Measurements from ENCODE around the gene EPB41L2. TPM values are rescaled to one million over a fixed set of nuclear protein-coding genes. Genes with fewer than 3 reads are reported as not detected.

Gene EPB41L2
- total and polyA plus RNA-seq, 2 experiments from 2014 or later: 27.4 to 35.8 TPM

GRCh38 chr6:130882370-130882769 is 180.7 kb downstream of the EPB41L2 start:
- Histone ChIP-seq H3K4me2 (no peak overlapping the region), H3K4me1 (ENCODE audit: insufficient read depth) (no peaks in the 10 kb centered on the region), H3K4me3 (no peak overlapping the region), H2AFZ (no peak overlapping the region), H3K36me3 (replicated peaks; ENCODE audit: insufficient read depth, low read depth) (no peaks in the 10 kb centered on the region), H3K27me3 (no peaks in the 10 kb centered on the region), H3K79me2 (no peaks in the 10 kb centered on the region), H4K20me1 (ENCODE audit: insufficient read depth, poor library complexity, severe bottlenecking) (no peaks in the 10 kb centered on the region), H3K9me2 (replicated peaks; ENCODE audit: insufficient read depth) (no peaks in the 10 kb centered on the region), H3K9me3 (ENCODE audit: low read depth) (no peaks in the 10 kb centered on the region), H3K27ac (no peak overlapping the region)
- 86% methylated on average over 4 of the region's 4 CpGs for WGBS (ENCODE audit: low lambda C conversion rate, missing lambda C conversion rate)
- no peak for DNase-seq (ENCODE audit: low spot score)
- TF ChIP-seq CTCF (IDR thresholded peaks at IDR 0.05; ENCODE audit: poor library complexity) (no peak), EZH2phosphoT487 (IDR thresholded peaks at IDR 0.05; ENCODE audit: low read depth, severe bottlenecking, unreplicated experiment) (no peak), EZH2 (IDR thresholded peaks at IDR 0.05; ENCODE audit: borderline replicate concordance) (no peak)

- Histone ChIP-seq H3K27ac (no peak overlapping the region), H3K79me2 (no peaks in the 10 kb centered on the region), H3K4me2 (no peak overlapping the region), H3K4me1 (ENCODE audit: insufficient read depth) (no peaks in the 10 kb centered on the region), H3K4me3 (no peak overlapping the region), H4K20me1 (ENCODE audit: insufficient read depth, poor library complexity, severe bottlenecking) (no peaks in the 10 kb centered on the region), H3K9me2 (replicated peaks; ENCODE audit: insufficient read depth) (no peaks in the 10 kb centered on the region), H3K27me3 (no peaks in the 10 kb centered on the region), H3K36me3 (replicated peaks; ENCODE audit: insufficient read depth, low read depth) (no peaks in the 10 kb centered on the region), H3K9me3 (ENCODE audit: low read depth) (no peaks in the 10 kb centered on the region), H2AFZ (no peak overlapping the region)
- DNase-seq (ENCODE audit: low spot score): no peak
- 86% methylated on average over 6 of the region's 6 CpGs for WGBS (ENCODE audit: low lambda C conversion rate, missing lambda C conversion rate)
- TF ChIP-seq EZH2 (IDR thresholded peaks at IDR 0.05; ENCODE audit: borderline replicate concordance): no peak
Observed at GRCh38 chr6:130879826-130880225, 183.2 kb downstream of the EPB41L2 start.

GRCh38 chr6:130873746-130874145 is 189.3 kb downstream of the EPB41L2 start:
- TF ChIP-seq EZH2 (IDR thresholded peaks at IDR 0.05; ENCODE audit: borderline replicate concordance) (no peak), CTCF (IDR thresholded peaks at IDR 0.05; ENCODE audit: poor library complexity) (no peak), EZH2phosphoT487 (IDR thresholded peaks at IDR 0.05; ENCODE audit: low read depth, severe bottlenecking, unreplicated experiment) (no peak)
- Histone ChIP-seq H3K4me1 (ENCODE audit: insufficient read depth) (no peaks in the 10 kb centered on the region), H3K9me2 (replicated peaks; ENCODE audit: insufficient read depth) (no peaks in the 10 kb centered on the region), H3K27ac (no peak overlapping the region), H4K20me1 (ENCODE audit: insufficient read depth, poor library complexity, severe bottlenecking) (no peaks in the 10 kb centered on the region), H3K79me2 (no peaks in the 10 kb centered on the region), H3K36me3 (replicated peaks; ENCODE audit: insufficient read depth, low read depth) (no peaks in the 10 kb centered on the region), H3K27me3 (no peaks in the 10 kb centered on the region), H3K4me3 (no peak overlapping the region), H3K9me3 (ENCODE audit: low read depth) (no peaks in the 10 kb centered on the region), H3K4me2 (no peak overlapping the region), H2AFZ (no peak overlapping the region)
- no peak for DNase-seq (ENCODE audit: low spot score)
- WGBS (ENCODE audit: low lambda C conversion rate, missing lambda C conversion rate): 95% methylated on average over 5 of the region's 5 CpGs

- Histone ChIP-seq H3K9me3 (ENCODE audit: low read depth) (no peaks in the 10 kb centered on the region), H3K27me3 (no peaks in the 10 kb centered on the region), H3K4me3 (no peak overlapping the region), H3K4me1 (ENCODE audit: insufficient read depth) (no peaks in the 10 kb centered on the region), H3K36me3 (replicated peaks; ENCODE audit: insufficient read depth, low read depth) (no peaks in the 10 kb centered on the region), H2AFZ (no peak overlapping the region), H3K9me2 (replicated peaks; ENCODE audit: insufficient read depth) (no peaks in the 10 kb centered on the region), H3K79me2 (no peaks in the 10 kb centered on the region), H3K4me2 (no peak overlapping the region), H3K27ac (no peak overlapping the region), H4K20me1 (ENCODE audit: insufficient read depth, poor library complexity, severe bottlenecking) (no peaks in the 10 kb centered on the region)
- peak; percentile 81 for DNase-seq (ENCODE audit: low spot score)
- TF ChIP-seq EZH2phosphoT487 (IDR thresholded peaks at IDR 0.05; ENCODE audit: low read depth, severe bottlenecking, unreplicated experiment) (no peak), CTCF (IDR thresholded peaks at IDR 0.05; ENCODE audit: poor library complexity) (peak; percentile 87), EZH2 (IDR thresholded peaks at IDR 0.05; ENCODE audit: borderline replicate concordance) (no peak)
- WGBS (ENCODE audit: low lambda C conversion rate, missing lambda C conversion rate): 66% methylated on average over 8 of the region's 8 CpGs
Observed at GRCh38 chr6:130872250-130873095, 190.6 kb downstream of the EPB41L2 start.
